HG03469 (cell line): ENCODE data around the gene P2RX7.
"Not testable (repeated sequence)": the region's sequence is repeated elsewhere in the genome, so short reads cannot be mapped to it uniquely, and the experiment has no call there.

Source experiments
- ATAC-seq: cut with Tn5 transposase; IDR thresholded peaks from one replicate; pipeline ENCODE4 v1.9.1; 2021; ENCODE audit warnings: mild to moderate bottlenecking, moderate library complexity, moderate number of reproducible peaks; ENCODE audit not compliant: unreplicated experiment

P2RX7 gene

DNA sequence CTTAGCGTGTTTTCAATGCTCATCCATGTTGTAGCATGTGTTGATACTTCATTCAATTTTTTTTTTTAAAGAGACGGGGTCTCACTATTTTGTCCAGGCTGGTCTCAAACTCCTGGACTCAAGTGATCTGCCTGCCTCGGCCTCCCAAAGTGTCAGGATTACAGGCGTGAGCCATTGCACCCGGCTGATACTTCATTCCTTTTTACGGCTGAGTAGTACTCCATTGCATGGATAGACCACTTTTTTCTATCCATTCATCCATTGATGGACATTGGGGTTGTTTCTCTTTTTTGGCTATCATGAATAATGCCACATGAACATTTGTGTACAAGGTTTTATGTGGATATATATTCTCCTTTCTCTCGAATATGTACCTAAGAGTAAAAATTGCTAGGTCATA, 1.2 kb downstream of the P2RX7 start:
- ATAC-seq = no peak

DNA sequence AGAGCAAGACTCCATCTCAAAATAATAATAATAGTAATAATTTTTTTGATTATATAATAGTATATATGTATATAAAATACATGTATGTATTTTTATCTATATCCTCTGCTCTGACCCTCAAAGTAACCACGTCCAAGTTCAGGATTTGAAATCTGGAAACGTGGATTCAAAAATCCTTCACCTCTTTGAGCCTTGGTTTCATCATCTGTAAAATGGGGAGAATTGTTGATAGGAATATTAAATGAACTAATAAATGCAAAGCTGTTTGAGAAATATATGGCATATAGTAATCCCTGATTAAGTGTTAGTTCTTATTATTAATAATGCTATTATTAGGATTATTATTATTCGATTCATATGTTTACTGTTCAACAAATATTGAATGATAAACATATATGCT, 2.6 kb downstream of the P2RX7 start:
- no peak for ATAC-seq

DNA sequence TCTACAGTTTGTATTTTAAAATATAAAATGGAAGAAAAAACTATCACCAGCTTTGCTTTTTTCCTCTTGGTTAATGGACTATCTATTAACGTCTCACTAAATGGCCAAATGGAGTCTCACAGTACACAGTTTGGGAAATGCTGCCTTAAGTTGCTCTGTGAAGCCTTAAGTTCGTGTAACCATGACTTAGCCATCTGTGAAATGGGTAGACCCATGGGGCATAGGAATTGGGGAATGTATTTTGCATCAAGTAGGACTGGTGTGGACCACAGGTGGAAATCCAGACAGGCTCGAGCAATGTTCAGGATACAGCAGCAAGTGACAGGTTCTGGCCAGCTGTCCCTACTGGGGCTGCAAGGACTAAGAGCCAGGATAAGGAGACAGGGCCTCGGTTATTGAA, 4.8 kb downstream of the P2RX7 start:
- no peak for ATAC-seq

DNA sequence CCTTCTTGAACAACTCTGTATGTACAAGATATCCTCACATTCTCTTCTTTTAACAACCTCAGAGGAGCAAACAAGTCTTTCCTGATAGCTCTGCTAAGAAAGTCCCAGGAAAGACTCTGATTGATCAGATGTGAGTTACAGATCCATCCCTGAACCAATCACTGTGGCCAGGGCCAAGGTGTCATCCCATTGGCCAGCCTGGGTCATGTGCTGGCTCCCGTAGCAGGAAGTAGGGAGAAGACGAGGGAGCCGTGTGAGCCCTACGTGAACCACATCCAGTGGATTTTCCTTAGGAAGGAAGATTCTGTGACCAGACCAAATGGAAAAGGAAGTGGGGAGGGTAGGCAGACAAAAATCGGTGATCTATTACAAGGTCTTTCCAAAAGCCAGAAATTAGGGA, 5.6 kb downstream of the P2RX7 start:
- no peak for ATAC-seq

GRCh38 chr12:121139286-121139685, 6.6 kb downstream of the P2RX7 start:
- no peak for ATAC-seq

GRCh38 chr12:121142171-121142950, 9.7 kb downstream of the P2RX7 start:
- no peak for ATAC-seq

DNA sequence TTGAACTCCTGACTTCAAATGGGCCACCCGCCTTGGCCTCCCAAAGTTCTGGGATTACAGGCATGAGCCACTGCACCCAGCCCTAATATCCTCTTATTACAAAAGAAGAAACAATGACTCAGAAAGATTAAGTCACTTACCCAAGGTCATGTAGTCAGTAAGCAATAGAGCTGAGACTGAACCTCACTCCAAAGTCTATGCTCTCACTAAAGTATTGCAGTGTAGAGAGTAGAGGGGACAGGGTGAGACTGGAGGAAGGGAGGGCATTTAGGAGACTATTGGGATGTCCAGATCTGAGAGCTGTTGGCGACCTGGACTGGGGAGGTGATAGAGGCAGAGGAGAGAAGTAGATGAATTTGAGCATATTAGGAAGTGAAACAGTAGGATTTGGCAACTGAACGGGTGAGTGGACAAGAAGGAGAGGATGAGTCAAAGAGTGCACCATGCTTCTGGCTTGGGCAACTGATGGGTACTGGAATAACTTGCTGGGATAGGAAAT, 11.8 kb downstream of the P2RX7 start:
- no peak for ATAC-seq

DNA sequence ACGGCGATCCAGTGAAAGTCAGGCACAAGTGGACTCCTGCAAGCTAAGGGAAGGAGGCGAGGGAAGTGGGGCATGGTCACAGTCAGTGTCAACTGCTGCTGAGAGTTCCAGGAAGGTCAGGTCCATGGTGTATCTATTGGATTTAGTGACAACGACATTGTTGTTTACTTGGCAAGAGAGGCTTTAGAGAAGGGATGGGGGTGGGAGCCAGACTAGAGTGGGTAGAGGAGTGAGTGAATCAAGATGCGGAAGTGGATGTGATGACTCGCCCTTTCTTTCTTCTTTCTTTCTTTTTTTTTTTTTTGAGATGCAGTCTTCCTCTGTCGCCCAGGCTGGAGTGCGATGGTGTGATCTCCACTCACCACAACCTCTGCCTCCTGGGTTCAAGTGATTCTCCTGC, 12.5 kb downstream of the P2RX7 start:
- no peak for ATAC-seq

DNA sequence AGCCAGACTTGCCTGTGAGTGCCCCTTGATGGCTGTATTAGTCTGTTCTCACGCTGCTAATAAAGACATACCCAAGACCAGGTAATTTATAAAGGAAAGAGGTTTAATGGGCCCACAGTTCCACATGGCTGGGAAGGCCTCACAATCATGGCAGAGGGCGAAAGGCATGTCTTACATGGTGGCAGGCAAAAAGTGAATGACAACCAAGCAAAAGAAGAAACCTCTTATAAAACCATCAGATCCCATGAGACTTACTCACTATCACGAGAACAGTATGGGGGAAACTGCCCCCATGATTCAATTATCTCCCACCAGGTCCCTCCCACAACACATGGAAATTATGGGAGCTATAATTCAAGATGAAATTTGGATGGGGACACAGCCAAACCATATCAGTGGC, 16.6 kb downstream of the P2RX7 start:
- not testable (repeated sequence) for ATAC-seq

- no peak for ATAC-seq
Observed at GRCh38 chr12:121154793-121155375, 22.2 kb downstream of the P2RX7 start.

DNA sequence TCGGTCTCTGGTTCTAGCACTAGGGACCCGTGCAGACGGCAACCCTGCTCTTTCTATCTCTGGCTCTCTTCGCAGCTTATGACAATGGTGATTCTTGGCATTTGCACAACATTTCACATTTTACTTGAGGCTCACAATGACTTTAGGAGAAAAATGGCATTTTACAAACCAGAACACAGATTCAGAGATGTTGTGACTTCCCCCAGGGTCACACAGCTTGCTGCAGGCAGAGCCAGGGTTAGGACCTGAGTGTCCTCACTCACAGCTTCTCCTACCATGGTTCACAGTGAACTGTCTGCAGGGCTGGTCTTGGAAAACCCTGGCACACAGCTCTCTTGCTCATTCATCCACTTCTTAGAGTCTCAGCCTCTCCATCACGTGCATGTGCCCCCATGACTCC, 23.7 kb downstream of the P2RX7 start:
- no peak for ATAC-seq

DNA sequence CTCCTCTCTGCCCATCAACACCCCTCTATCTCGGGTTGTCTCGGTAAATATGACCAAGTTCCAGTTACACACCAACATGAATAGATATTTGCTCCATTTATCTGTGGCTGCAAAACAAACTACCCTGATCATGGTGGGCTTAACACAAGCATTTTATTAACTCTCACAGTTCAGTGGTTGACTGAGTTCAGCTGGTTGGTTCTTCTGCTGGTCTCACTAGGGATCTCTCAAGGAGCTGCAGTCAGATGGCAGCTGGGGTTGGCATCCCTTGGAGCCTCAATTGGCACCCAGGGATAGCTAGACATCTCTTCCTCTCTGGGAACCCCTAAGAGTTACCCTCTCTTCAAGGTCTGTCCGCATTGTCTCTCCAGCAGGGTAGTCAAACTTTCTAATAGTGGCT, 25.4 kb downstream of the P2RX7 start:
- no peak for ATAC-seq

- not testable (repeated sequence) for ATAC-seq
Observed at GRCh38 chr12:121158728-121159351, 26.2 kb downstream of the P2RX7 start.

- ATAC-seq = no peak
Observed at GRCh38 chr12:121159467-121160307, 27.0 kb downstream of the P2RX7 start.

- ATAC-seq = no peak
Observed at GRCh38 chr12:121162384-121162783, 29.7 kb downstream of the P2RX7 start.

GRCh38 chr12:121162985-121163384, 30.3 kb downstream of the P2RX7 start:
- no peak for ATAC-seq

- not testable (repeated sequence) for ATAC-seq
Observed at GRCh38 chr12:121164839-121165238, 32.2 kb downstream of the P2RX7 start.

GRCh38 chr12:121165316-121165715, 32.6 kb downstream of the P2RX7 start:
- no peak for ATAC-seq

- no peak for ATAC-seq
Observed at GRCh38 chr12:121166356-121166755, 33.7 kb downstream of the P2RX7 start.

- ATAC-seq = no peak
Observed at GRCh38 chr12:121167232-121167820, 34.6 kb downstream of the P2RX7 start.

DNA sequence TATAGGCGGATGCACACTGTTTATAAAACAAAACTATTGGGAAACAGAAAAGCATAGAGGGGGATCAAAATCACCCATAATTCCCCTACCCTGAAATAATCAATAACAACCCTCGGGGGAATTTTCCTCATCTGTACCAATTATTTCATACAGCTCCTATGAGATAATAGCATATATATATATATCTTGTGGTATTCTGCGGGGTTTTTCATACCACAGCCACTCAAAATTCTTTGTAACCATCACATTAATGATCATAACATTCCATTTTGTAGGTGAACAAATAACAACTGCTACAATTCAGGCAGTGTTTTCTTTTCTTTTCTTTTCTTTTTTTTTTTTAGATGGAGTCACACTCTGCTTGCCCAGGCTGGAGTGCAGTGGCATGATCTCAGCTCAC, 35.3 kb downstream of the P2RX7 start:
- ATAC-seq = no peak
